ENCODE data around the gene KRTAP4-4. TPM values are rescaled to one million over a fixed set of nuclear protein-coding genes. Genes with fewer than 3 reads are reported as not detected.

KRTAP4-4 gene
- total RNA-seq, 1 experiment from 2014 or later: not detected

GRCh38 chr17:41176744-41177387 lies 16.3 kb upstream of the KRTAP4-4 start (continued):
- TF ChIP-seq, protein P1, sequence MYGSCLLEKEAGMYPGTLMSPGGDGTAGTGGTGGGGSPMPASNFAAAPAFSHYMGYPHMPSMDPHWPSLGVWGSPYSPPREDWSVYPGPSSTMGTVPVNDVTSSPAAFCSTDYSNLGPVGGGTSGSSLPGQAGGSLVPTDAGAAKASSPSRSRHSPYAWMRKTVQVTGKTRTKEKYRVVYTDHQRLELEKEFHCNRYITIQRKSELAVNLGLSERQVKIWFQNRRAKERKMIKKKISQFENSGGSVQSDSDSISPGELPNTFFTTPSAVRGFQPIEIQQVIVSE (CRISPR knock-in tag; IDR thresholded peaks at IDR 0.05; ENCODE audit: borderline replicate concordance): no peak
- TF ChIP-seq NFYB (CRISPR knock-in tag; conservative IDR thresholded peaks at IDR 0.05; ENCODE audit: low read depth): no peak
- no peak for TF ChIP-seq ZNF396 (CRISPR knock-in tag; IDR thresholded peaks at IDR 0.05; ENCODE audit: borderline replicate concordance)
- TF ChIP-seq E2F5 (CRISPR knock-in tag; IDR thresholded peaks at IDR 0.05): no peak
- TF ChIP-seq TP53 (CRISPR knock-in tag; IDR thresholded peaks at IDR 0.05): no peak
- TF ChIP-seq ATF1 (CRISPR knock-in tag; IDR thresholded peaks at IDR 0.05): no peak
- TF ChIP-seq JAZF1 (CRISPR knock-in tag; IDR thresholded peaks at IDR 0.05): no peak
- TF ChIP-seq, protein P2, sequence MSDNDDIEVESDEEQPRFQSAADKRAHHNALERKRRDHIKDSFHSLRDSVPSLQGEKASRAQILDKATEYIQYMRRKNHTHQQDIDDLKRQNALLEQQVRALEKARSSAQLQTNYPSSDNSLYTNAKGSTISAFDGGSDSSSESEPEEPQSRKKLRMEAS (CRISPR knock-in tag; IDR thresholded peaks at IDR 0.05): no peak

DNA sequence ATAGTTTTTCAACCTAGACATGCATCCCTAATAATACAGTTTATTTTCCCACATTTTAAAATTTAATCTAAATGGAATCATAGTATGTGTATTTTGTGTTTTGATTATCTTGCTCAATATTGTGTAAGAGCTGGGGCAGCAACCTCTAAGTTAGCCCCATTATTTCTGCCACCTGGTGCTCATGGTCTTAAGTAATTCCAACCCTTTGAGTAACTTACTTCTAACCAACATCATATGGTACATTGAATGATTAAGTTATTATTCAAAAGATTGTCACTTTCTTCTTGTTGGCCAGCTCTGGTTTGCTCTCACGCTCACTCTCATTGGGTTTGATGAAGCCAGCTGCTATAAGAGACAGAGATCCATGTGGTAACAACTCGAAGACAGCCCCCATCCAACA lies 11.3 kb upstream of the KRTAP4-4 start:
- no peak overlapping the region for H3K27ac Mint-ChIP-seq
- no peaks in the 10 kb centered on the region for H3K36me3 Mint-ChIP-seq
- POLR2A ChIA-PET: no interaction called here
- no peak overlapping the region for H3K4me3 Mint-ChIP-seq
- H3K27me3 Mint-ChIP-seq (ENCODE audit: low read depth): no peaks in the 10 kb centered on the region
- ATAC-seq: no peak
- DNase-seq (ENCODE audit: low spot score): no peak
- no peaks in the 10 kb centered on the region for H3K9me3 Mint-ChIP-seq
- no peaks in the 10 kb centered on the region; the same call in none of the 2 replicates for H3K4me1 Mint-ChIP-seq
- TF ChIP-seq, protein P3, sequence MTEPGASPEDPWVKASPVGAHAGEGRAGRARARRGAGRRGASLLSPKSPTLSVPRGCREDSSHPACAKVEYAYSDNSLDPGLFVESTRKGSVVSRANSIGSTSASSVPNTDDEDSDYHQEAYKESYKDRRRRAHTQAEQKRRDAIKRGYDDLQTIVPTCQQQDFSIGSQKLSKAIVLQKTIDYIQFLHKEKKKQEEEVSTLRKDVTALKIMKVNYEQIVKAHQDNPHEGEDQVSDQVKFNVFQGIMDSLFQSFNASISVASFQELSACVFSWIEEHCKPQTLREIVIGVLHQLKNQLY (CRISPR knock-in tag; IDR thresholded peaks at IDR 0.05): no peak
- TF ChIP-seq TEAD4 (CRISPR knock-in tag; IDR thresholded peaks at IDR 0.05): no peak
- TF ChIP-seq SMAD3 (CRISPR knock-in tag; IDR thresholded peaks at IDR 0.05; ENCODE audit: borderline replicate concordance): no peak
- no peak for TF ChIP-seq TCF7 (CRISPR knock-in tag; IDR thresholded peaks at IDR 0.05; ENCODE audit: low read depth)
- TF ChIP-seq, protein P4, sequence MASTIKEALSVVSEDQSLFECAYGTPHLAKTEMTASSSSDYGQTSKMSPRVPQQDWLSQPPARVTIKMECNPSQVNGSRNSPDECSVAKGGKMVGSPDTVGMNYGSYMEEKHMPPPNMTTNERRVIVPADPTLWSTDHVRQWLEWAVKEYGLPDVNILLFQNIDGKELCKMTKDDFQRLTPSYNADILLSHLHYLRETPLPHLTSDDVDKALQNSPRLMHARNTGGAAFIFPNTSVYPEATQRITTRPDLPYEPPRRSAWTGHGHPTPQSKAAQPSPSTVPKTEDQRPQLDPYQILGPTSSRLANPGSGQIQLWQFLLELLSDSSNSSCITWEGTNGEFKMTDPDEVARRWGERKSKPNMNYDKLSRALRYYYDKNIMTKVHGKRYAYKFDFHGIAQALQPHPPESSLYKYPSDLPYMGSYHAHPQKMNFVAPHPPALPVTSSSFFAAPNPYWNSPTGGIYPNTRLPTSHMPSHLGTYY (CRISPR knock-in tag; IDR thresholded peaks at IDR 0.05): no peak
- TF ChIP-seq, protein P5, sequence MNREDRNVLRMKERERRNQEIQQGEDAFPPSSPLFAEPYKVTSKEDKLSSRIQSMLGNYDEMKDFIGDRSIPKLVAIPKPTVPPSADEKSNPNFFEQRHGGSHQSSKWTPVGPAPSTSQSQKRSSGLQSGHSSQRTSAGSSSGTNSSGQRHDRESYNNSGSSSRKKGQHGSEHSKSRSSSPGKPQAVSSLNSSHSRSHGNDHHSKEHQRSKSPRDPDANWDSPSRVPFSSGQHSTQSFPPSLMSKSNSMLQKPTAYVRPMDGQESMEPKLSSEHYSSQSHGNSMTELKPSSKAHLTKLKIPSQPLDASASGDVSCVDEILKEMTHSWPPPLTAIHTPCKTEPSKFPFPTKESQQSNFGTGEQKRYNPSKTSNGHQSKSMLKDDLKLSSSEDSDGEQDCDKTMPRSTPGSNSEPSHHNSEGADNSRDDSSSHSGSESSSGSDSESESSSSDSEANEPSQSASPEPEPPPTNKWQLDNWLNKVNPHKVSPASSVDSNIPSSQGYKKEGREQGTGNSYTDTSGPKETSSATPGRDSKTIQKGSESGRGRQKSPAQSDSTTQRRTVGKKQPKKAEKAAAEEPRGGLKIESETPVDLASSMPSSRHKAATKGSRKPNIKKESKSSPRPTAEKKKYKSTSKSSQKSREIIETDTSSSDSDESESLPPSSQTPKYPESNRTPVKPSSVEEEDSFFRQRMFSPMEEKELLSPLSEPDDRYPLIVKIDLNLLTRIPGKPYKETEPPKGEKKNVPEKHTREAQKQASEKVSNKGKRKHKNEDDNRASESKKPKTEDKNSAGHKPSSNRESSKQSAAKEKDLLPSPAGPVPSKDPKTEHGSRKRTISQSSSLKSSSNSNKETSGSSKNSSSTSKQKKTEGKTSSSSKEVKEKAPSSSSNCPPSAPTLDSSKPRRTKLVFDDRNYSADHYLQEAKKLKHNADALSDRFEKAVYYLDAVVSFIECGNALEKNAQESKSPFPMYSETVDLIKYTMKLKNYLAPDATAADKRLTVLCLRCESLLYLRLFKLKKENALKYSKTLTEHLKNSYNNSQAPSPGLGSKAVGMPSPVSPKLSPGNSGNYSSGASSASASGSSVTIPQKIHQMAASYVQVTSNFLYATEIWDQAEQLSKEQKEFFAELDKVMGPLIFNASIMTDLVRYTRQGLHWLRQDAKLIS (CRISPR knock-in tag; IDR thresholded peaks at IDR 0.05; ENCODE audit: borderline replicate concordance): no peak
- TF ChIP-seq SOX15 (CRISPR knock-in tag; IDR thresholded peaks at IDR 0.05): no peak
- no peak for TF ChIP-seq RELA (CRISPR knock-in tag; IDR thresholded peaks at IDR 0.05; ENCODE audit: borderline replicate concordance)
- TF ChIP-seq FOXJ3 (CRISPR knock-in tag; IDR thresholded peaks at IDR 0.05; ENCODE audit: borderline replicate concordance): no peak
- CTCF ChIA-PET: no interaction called here
